GM19468 (cell line): ENCODE measurements around the gene TPTE.
"Not testable (repeated sequence)": the region's sequence is repeated elsewhere in the genome, so short reads cannot be mapped to it uniquely, and the experiment has no call there.

ENCODE experiments used
- ATAC-seq: cut with Tn5 transposase; IDR thresholded peaks from one replicate; pipeline ENCODE4 v1.9.1; 2021; ENCODE audit warnings: mild to moderate bottlenecking, moderate library complexity, moderate number of reproducible peaks; ENCODE audit not compliant: unreplicated experiment; ENCODE audit errors: extremely low read depth

The TPTE gene

GRCh38 chr21:10521091-10521598, at the start of gene TPTE:
Gene TPTE, plus strand, starts transcription at chr21:10521583. Its CDS starts 17,141 bp downstream, at chr21:10538724.
- ATAC-seq: no peak

- not testable (repeated sequence) for ATAC-seq
Measured at GRCh38 chr21:10471999-10472398, 49.4 kb upstream of the TPTE start.

DNA sequence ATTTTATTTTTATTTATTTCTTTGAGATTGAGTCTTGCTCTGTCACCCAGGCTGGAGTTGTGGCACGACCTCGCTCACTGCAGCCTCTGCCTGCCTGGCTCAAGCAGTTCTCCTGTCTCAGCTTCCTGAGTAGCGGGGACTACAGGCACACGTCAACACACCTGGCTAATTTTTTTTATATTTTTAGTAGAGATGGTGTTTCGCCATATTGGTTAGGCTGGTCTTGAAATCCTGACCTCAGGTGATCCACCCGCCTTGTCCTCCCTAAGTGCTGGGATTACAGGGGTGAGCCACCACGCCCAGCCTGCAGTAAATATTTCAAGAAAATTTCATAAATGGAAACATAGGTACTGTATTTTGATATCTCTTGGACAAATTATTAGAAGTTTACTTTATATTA, 43.6 kb upstream of the TPTE start:
- ATAC-seq: not testable (repeated sequence)

GRCh38 chr21:10479875-10480274, 41.5 kb upstream of the TPTE start:
- ATAC-seq: not testable (repeated sequence)

DNA sequence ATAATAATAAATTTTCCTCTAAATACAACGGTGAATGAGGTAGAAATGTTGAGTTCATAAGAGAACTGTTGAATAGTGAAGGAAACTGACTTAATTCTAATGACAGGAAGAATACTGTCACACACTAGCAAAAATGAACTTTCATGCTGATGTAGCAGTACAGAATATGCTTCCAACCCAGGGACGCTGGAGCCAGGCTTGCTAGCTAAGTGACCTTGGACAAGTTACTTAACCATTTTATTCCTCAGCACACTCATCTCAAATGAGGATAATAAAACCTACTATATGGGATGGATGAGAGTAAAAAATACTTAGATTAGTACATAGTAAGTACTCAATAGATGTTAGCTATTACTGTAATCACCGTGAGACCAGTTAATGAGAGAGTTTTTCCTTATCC, 36.5 kb upstream of the TPTE start:
- not testable (repeated sequence) for ATAC-seq

- not testable (repeated sequence) for ATAC-seq
Measured at GRCh38 chr21:10490453-10490852, 30.9 kb upstream of the TPTE start.

GRCh38 chr21:10511116-10511515, 10.3 kb upstream of the TPTE start:
- ATAC-seq: no peak

DNA sequence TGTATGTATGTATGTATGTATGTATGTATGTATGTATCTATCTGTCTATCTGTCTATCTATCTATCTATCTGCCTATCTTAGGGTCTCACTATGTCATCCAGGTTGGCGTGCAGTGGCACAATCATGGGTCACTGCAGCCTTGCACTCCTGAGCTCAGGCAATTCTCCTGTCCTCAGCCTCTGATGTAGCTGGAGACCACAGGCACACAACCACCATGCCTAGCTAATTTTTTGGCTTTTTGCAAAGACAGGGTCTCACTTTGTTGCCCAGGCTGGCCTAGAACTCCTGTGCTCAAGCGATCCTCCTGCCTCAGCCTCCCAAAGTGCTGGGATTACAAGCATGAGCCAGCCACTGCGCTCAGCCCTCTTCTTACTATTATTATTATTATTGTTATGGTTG, 4.5 kb upstream of the TPTE start:
- not testable (repeated sequence) for ATAC-seq

GRCh38 chr21:10517904-10518303, 3.5 kb upstream of the TPTE start:
- ATAC-seq: not testable (repeated sequence)

DNA sequence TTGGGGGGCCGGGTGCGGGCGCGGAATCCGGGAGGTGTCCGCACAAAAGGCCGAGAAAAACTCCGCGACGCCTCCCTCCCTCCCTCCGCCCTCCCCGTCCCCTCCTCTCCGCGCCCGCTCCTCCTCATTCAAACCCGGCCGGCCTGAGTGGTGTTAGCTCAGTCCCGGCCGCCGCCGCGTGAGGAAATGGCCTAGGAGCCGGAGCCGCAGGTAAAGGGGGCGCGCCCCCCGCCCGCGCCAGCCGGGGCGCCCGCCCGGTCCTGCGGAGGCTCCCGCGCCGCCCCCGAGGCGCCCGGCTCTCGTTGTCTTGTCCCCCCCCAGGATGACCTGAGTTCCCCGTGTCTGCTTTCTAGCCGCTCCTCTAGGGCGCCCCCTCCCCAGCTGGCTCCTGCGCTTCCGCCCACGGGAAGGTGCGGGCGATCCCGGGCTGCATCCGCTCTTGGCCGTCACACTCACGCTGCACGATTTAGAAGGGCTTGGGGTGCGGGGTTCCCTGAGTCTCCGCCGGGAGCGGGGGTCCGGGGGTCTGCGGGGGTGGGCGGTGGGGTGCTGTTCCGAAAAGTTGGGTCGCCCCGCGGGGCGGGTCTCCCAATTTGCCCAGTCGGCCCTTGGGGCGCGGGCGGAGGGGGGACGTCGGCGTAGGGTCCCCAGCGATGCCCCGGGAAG, 585 bp downstream of the TPTE start:
- ATAC-seq: not testable (repeated sequence)

GRCh38 chr21:10539956-10540355, 18.6 kb downstream of the TPTE start:
- ATAC-seq: no peak

DNA sequence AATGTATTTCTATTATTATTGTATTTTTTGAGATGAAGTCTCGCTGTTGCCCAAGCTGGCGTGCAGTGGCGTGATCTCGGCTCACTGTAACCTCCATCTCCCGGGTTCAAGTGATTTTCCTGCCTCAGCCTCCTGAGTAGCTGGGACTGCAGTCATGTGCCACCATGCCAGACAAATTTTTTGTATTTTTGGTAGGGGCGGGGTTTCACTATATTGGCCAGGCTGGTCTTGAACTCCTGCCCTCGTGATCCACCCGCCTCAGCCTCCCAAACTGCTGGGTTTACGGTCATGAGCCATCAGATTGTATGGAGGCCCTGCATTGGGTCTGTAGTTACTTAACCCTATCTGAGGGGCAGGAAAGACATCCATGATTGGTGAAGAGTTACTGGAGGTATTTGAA, 23.0 kb downstream of the TPTE start:
- ATAC-seq: not testable (repeated sequence)

DNA sequence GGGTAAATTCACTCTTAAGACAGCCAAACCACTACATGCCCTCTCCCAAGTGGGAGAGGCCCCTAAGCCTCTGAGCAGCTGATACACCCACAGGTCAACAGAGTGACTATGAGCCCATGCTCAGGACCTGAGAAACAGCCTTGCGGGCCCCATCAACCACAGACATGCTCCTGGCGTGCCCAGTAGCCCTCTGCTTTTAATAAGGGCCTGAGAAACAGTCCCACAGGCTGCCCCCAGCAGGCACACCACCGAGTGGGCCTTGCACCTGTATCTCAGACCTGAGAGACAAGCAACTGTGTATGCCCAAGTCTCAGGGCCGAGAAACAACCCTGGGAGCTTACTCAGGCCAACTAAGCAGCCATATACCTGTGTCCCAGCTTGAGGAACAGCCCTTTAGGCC, 26.5 kb downstream of the TPTE start:
- ATAC-seq: not testable (repeated sequence)

DNA sequence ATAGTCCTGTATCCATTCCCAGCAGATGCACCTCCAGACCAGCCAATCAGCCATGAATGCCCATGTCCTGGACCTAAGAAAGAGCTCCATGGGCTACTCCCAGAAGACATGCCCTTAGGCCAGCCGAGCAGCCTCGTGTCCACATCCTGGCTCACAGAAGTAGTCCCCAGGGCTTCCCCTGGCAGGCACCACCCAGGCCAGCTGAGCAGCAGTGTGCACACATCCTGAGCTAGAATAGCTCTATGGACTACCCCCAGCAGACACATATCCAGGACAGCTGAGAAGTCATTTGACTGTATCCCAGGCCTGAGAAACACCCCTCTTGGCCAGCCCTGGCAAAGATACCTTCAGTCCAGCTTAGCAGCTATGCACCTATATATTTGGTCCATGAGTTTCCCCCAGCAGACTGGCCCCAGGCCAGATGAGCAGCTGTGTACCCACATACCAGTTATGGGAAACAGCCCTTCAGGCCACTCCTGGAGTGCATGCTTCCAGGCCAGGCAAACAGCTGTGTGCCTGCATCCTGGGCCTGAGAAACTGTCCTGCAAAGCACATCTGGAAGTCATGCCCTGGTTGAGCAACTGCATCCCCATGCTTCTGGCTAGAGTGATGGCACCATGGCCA, 27.1 kb downstream of the TPTE start:
- ATAC-seq: not testable (repeated sequence)

DNA sequence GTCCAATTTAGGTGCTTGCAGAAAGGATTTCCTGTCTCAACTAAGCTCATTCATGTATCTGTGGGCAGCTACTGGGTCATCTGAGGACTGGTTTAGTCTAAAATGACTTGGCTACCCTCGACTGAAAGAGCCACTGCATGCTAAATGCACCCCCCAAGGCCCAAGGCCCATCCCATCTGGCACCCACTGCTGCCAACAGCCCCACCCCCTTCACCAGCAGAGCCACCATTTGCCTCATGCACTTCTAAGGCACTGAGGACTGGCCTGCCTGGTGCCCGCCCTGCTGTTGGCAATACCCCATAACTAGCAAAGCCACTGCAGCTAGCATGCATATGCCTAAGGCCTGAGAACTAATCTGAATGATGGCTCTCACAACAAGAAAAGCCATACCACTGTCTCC, 49.4 kb downstream of the TPTE start:
- ATAC-seq: not testable (repeated sequence)

- not testable (repeated sequence) for ATAC-seq
Measured at GRCh38 chr21:10574531-10575310, 53.3 kb downstream of the TPTE start.

- no peak for ATAC-seq
Measured at GRCh38 chr21:10575311-10575667, 53.9 kb downstream of the TPTE start.

DNA sequence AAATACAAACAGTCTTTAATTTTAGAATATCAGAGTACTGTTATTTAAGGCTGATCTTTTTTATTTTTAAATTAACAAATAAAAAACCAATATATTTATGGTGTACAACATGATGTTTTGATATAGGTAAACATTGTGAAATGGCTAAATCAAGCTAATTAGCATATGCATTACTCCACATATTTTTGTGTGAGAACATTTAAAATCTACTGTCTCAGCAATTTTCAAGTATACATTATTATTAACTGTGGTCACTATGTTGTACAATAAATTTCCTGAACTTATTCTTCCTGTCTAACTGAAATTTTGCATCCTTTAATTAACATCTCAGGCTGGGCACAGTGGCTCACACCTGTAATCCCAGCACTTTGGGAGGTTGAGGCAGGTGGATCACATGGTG, 57.5 kb downstream of the TPTE start:
- ATAC-seq: not testable (repeated sequence)

- not testable (repeated sequence) for ATAC-seq
Measured at GRCh38 chr21:10589115-10589514, 67.7 kb downstream of the TPTE start.

GRCh38 chr21:10607074-10607473, 85.7 kb downstream of the TPTE start:
- ATAC-seq: not testable (repeated sequence)

DNA sequence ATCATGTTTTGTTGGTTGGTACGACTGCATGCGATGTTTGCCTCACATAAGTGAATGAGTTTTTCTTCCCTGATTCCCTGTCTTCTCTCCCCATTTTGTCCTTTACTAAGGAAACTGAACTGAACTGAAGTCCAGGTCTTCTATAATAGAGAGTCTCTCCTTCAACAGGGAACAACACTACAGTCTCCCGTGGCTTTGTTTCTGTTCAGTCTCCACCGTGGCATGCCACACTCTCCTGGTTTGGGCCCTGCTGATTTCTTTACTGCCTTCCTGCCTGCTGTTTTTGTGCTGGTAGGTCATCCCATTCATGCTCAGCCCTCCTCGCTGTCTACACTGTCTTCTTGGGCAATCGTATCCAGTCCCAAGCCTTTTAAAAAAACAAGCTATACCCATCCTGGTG, 92.9 kb downstream of the TPTE start:
- ATAC-seq: not testable (repeated sequence)
